MCF 10A (cell line): ENCODE data around the gene ARHGAP4. TPM values are rescaled to one million over a fixed set of nuclear protein-coding genes. Genes with fewer than 3 reads are reported as not detected.

Experiments
- BruUV-seq: library from RNA; stranded (reverse); fragments of 400-500 nt; replicated peaks from 2 replicates; lab custom pipeline; 2021; lab: Mats Ljungman, UMichigan
- CTCF ChIA-PET: fragments of 300-600 bp; sonication (Branson Sonifier 250); formaldehyde crosslinking; extraction: SDS; loops from one replicate; lab custom pipeline; 2021; ENCODE audit warnings: antibody characterized with exemption, inconsistent platforms; lab: Yijun Ruan, JAX
- POLR2A ChIA-PET: fragments of 300-600, 350-650 bp; sonication (Branson Sonifier 250); formaldehyde crosslinking; extraction: SDS; loops from one replicate; lab custom pipeline; 2020; ENCODE audit warnings: antibody characterized with exemption, inconsistent platforms; lab: Yijun Ruan, JAX
- DNase-seq: peaks from one replicate; pipeline ENCODE4 v3.0.0-alpha.2; 2018; ENCODE audit not compliant: unreplicated experiment
- H3K27ac Mint-ChIP-seq: one replicate; pipeline ENCODE4 v1.8.0; 2022; ENCODE audit warnings: mild to moderate bottlenecking, low read depth, mixed read lengths; ENCODE audit not compliant: unreplicated experiment
- H3K27me3 Mint-ChIP-seq: one replicate; pipeline ENCODE4 v1.8.0; 2022; ENCODE audit warnings: mixed read lengths; ENCODE audit not compliant: insufficient read depth, unreplicated experiment
- H3K36me3 Mint-ChIP-seq: one replicate; pipeline ENCODE4 v1.8.0; 2022; ENCODE audit warnings: mild to moderate bottlenecking, moderate library complexity, mixed read lengths; ENCODE audit not compliant: insufficient read depth, unreplicated experiment
- H3K4me1 Mint-ChIP-seq: one replicate; pipeline ENCODE4 v1.8.0; 2022; ENCODE audit warnings: mixed read lengths; ENCODE audit not compliant: insufficient read depth, unreplicated experiment
- H3K4me3 Mint-ChIP-seq: one replicate; pipeline ENCODE4 v1.8.0; 2022; ENCODE audit warnings: mild to moderate bottlenecking, moderate library complexity, mixed read lengths; ENCODE audit not compliant: unreplicated experiment
- H3K9me3 Mint-ChIP-seq: one replicate; pipeline ENCODE4 v1.8.0; 2022; ENCODE audit warnings: mixed read lengths; ENCODE audit not compliant: unreplicated experiment
- intact Hi-C: fragments of 100-400 bp; cut with micrococcal nuclease; formaldehyde crosslinking; loops from 2 replicates; pipeline ENCODE4 v1.14.1; 2022
- total RNA-seq: library from RNA; stranded (reverse); gene quantifications from 2 replicates; pipeline ENCODE4 v1.2.3, GENCODE V29; 2022
- TF ChIP-seq, protein P1 (sequence below): fragments of 200-600 bp; IDR thresholded peaks from one replicate; pipeline ENCODE4 v1.8.0; 2022; ENCODE audit warnings: antibody characterized with exemption, mild to moderate bottlenecking; ENCODE audit not compliant: unreplicated experiment

The ARHGAP4 gene
- total RNA-seq, 1 experiment from 2014 or later, result 2.3 TPM

DNA sequence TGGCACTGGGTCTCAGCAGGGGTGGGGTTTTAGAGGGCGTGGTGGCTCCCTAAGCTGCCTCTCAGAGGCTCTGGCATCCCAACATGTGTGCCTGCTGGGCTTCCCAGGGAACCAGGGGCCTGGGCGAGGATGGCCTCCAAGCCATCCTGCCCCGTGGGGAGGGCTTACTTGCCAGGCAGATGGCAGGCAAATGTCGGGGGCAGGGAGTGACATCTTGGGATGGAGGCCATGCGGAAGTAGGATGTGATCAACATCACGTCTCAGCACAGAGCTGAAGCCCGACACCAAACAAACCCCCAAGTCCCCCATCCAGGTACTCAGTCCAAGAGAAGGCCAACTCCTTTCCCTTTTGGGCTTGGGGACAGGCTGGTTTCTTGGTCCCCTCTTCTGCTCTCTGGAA lies 44.8 kb downstream of the ARHGAP4 start:
- intact Hi-C loops, result no loop called here
- CTCF ChIA-PET, result no interaction called here
- no peaks in the 10 kb centered on the region for H3K9me3 Mint-ChIP-seq
- peaks cover 34% of the 10 kb centered on the region for H3K27me3 Mint-ChIP-seq
- no peak overlapping the region for H3K4me3 Mint-ChIP-seq
- no peaks in the 10 kb centered on the region for H3K36me3 Mint-ChIP-seq
- TF ChIP-seq, protein P1, sequence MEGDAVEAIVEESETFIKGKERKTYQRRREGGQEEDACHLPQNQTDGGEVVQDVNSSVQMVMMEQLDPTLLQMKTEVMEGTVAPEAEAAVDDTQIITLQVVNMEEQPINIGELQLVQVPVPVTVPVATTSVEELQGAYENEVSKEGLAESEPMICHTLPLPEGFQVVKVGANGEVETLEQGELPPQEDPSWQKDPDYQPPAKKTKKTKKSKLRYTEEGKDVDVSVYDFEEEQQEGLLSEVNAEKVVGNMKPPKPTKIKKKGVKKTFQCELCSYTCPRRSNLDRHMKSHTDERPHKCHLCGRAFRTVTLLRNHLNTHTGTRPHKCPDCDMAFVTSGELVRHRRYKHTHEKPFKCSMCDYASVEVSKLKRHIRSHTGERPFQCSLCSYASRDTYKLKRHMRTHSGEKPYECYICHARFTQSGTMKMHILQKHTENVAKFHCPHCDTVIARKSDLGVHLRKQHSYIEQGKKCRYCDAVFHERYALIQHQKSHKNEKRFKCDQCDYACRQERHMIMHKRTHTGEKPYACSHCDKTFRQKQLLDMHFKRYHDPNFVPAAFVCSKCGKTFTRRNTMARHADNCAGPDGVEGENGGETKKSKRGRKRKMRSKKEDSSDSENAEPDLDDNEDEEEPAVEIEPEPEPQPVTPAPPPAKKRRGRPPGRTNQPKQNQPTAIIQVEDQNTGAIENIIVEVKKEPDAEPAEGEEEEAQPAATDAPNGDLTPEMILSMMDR, result no peak
- no TSS peak for BruUV-seq
- DNase-seq, result no peak
- no peak overlapping the region for H3K27ac Mint-ChIP-seq
- no peaks in the 10 kb centered on the region for H3K4me1 Mint-ChIP-seq
- POLR2A ChIA-PET, result no interaction called here

DNA sequence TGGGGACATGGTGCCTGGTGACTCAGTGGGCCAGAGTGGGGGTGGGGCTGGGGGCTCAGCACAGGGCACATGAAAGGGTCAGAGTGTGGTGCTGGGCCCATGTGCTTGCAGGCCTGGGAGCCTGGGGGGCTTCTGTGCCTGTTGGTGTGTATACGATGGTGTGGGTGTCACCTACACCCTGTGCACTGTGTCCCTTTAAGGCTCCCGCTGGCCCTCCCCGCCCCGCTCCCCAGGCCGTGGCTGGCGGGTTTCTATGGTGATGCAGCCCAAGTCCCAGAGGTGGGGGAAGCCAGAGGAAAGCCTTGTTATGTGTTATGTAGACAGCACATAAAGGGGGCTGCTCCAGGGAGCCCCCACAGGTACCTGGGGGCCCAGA lies 45.6 kb downstream of the ARHGAP4 start:
- DNase-seq, result no peak
- H3K4me1 Mint-ChIP-seq, result no peaks in the 10 kb centered on the region
- H3K9me3 Mint-ChIP-seq, result no peaks in the 10 kb centered on the region
- TF ChIP-seq, protein P1, result no peak
- no peak overlapping the region for H3K27ac Mint-ChIP-seq
- CTCF ChIA-PET, result interaction anchor here (0.6 kb wide), 1 partner anchor 124 kb away, joined by 3 read pairs; no protein-coding TSS in a partner anchor
- no TSS peak for BruUV-seq
- H3K36me3 Mint-ChIP-seq, result no peaks in the 10 kb centered on the region
- no peak overlapping the region for H3K4me3 Mint-ChIP-seq
- POLR2A ChIA-PET, result no interaction called here
- peaks cover 34% of the 10 kb centered on the region for H3K27me3 Mint-ChIP-seq
- intact Hi-C loops, result no loop called here

DNA sequence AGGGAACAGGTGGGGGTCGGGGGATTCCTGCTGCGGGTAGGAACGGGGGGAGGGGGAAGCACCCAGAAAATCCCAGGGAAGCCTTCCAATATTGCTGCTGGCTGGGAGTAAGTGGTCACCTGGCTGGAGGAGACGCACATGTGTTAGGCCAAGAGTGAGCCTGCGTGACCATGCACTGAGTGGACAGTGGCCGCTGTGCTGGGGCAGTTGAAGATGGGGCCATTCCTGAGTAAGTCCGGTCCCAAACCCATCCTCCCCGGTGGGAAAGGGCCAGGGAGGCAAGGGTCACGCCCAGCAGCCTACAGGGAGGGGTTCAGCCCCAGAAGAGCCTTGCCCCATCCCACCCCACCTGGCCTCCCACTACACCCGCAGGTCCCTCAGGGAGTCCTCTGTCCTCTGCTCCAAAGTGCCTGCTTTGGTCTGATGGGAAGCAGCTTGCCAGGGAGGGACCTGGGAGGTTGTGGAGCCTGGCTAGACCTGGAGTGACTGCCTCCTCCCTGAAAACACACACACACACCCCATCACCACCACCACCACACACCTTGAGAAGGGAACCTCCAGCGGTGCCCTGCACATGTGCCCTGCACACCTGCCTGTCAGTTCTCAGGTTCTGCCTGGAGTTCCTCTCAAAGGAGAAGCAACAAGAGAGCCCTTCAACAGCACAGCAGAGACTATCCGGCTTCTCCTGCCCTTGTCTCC lies 46.2 kb downstream of the ARHGAP4 start:
- Mint-ChIP-seq H3K4me1 (no peaks in the 10 kb centered on the region), H3K27me3 (peaks cover 37% of the 10 kb centered on the region), H3K4me3 (no peak overlapping the region), H3K27ac (no peak overlapping the region), H3K36me3 (no peaks in the 10 kb centered on the region), H3K9me3 (no peaks in the 10 kb centered on the region)
- BruUV-seq, result no TSS peak
- TF ChIP-seq, protein P1, result no peak
- POLR2A ChIA-PET, result no interaction called here
- intact Hi-C loops, result no loop called here
- CTCF ChIA-PET, result no interaction called here
- DNase-seq, result no peak

DNA sequence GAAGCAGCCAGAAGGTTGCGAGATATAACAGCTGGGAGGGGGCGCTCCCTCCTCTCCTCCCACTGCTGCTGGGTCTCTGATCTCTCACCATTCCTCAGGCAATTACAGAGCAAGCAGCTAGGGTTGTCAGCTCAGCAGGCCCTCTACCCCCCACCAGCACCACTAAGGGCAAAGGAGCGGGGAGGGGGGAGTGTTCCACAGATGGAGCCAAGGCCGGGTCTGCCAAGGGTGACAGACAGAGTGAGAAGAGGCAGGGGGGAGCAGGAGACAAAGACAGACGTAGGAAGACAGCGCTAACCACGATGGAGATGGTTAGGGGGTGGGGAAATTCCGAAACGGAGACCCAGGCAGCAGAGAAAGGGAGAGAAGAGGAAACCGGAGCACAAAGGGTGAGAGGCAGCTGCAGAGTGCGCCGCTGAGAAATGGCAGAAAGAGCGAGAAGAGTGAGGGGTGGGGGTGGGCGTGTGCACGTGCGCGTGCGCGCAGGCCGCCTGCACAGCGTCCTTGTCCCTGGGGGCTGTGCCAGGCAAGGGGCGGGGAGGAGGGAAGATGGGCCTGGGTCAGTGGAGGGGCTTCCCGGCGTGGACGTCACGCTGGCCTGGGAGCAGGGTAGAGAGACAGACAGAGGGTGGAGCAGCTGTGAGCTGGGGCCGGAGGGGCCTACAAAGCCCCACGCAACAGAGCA lies 47.0 kb downstream of the ARHGAP4 start:
- TF ChIP-seq, protein P1, result no peak
- no peak overlapping the region for H3K4me3 Mint-ChIP-seq
- POLR2A ChIA-PET, result no interaction called here
- no peaks in the 10 kb centered on the region for H3K9me3 Mint-ChIP-seq
- no peaks in the 10 kb centered on the region for H3K36me3 Mint-ChIP-seq
- H3K4me1 Mint-ChIP-seq, result no peaks in the 10 kb centered on the region
- CTCF ChIA-PET, result no interaction called here
- no peak overlapping the region for H3K27ac Mint-ChIP-seq
- peaks cover 44% of the 10 kb centered on the region for H3K27me3 Mint-ChIP-seq
- no TSS peak for BruUV-seq
- no peak for DNase-seq
- intact Hi-C loops, result no loop called here
